Left hindlimb (tissue), 1 donor: ENCODE results near the gene KCTD7.
"Not testable (repeated sequence)": the region's sequence is repeated elsewhere in the genome, so short reads cannot be mapped to it uniquely, and the experiment has no call there.

Experiments used
- DNase-seq: peaks from one replicate; pipeline ENCODE4 v3.0.0-alpha.2; 2018

The KCTD7 gene

GRCh38 chr7:66655113-66655806 lies 26.6 kb downstream of the KCTD7 start:
- peak; percentile 56 for DNase-seq

- DNase-seq: not testable (repeated sequence)
Measured at GRCh38 chr7:66655826-66656485, 27.3 kb downstream of the KCTD7 start.

- DNase-seq: no peak
Measured at GRCh38 chr7:66657798-66658197, 29.1 kb downstream of the KCTD7 start.

- no peak for DNase-seq
Measured at GRCh38 chr7:66662646-66663264, 34.1 kb downstream of the KCTD7 start.

- no peak for DNase-seq
Measured at GRCh38 chr7:66664590-66665293, 36.1 kb downstream of the KCTD7 start.

GRCh38 chr7:66666313-66666952 lies 37.8 kb downstream of the KCTD7 start:
- no peak for DNase-seq

- DNase-seq: no peak
Measured at GRCh38 chr7:66667023-66667728, 38.5 kb downstream of the KCTD7 start.

- no peak for DNase-seq
Measured at GRCh38 chr7:66668112-66668511, 39.4 kb downstream of the KCTD7 start.

- DNase-seq: no peak
Measured at GRCh38 chr7:66668677-66669076, 40.0 kb downstream of the KCTD7 start.

GRCh38 chr7:66669088-66669487 lies 40.4 kb downstream of the KCTD7 start:
- no peak for DNase-seq

GRCh38 chr7:66669496-66669895 lies 40.8 kb downstream of the KCTD7 start:
- DNase-seq: no peak

GRCh38 chr7:66671034-66671433 lies 42.4 kb downstream of the KCTD7 start:
- DNase-seq: no peak

- DNase-seq: not testable (repeated sequence)
Measured at GRCh38 chr7:66671486-66671885, 42.8 kb downstream of the KCTD7 start.

- not testable (repeated sequence) for DNase-seq
Measured at GRCh38 chr7:66672432-66673123, 43.9 kb downstream of the KCTD7 start.

GRCh38 chr7:66673124-66673640 lies 44.5 kb downstream of the KCTD7 start:
- not testable (repeated sequence) for DNase-seq

GRCh38 chr7:66679633-66680244 lies 51.1 kb downstream of the KCTD7 start:
- DNase-seq: no peak

GRCh38 chr7:66681491-66682349 lies 53.0 kb downstream of the KCTD7 start:
- peak; percentile 98 for DNase-seq

GRCh38 chr7:66682350-66683093 lies 53.8 kb downstream of the KCTD7 start:
- DNase-seq: no peak
